Lower lobe of right lung (tissue), 2 donors: ENCODE measurements around the gene UBE3B. TPM values are rescaled to one million over a fixed set of nuclear protein-coding genes. Genes with fewer than 3 reads are reported as not detected.
"Not testable (repeated sequence)": the region's sequence is repeated elsewhere in the genome, so short reads cannot be mapped to it uniquely, and the experiment has no call there.

Source experiments
- ATAC-seq, 2 donors: fragments of 200-7000 bp; cut with Tn5 transposase; one replicate each; pipeline ENCODE4 v1.9.1; 2020 to 2022; ENCODE audit warnings: mild to moderate bottlenecking in 2 of 2, moderate library complexity in 2 of 2
- DNase-seq: peaks from one replicate; pipeline ENCODE4 v3.0.0-alpha.2; 2020
- H3K27ac ChIP-seq: fragments of 200-600 bp; one replicate; pipeline ENCODE4 v1.8.0; 2022
- H3K27me3 ChIP-seq: fragments of 200-600 bp; one replicate; pipeline ENCODE4 v1.8.0; 2022; ENCODE audit warnings: low read depth
- H3K36me3 ChIP-seq: fragments of 200-600 bp; one replicate; pipeline ENCODE4 v1.8.0; 2022; ENCODE audit warnings: mild to moderate bottlenecking
- H3K4me1 ChIP-seq: fragments of 200-600 bp; one replicate; pipeline ENCODE4 v1.8.0; 2022
- H3K4me3 ChIP-seq: fragments of 200-600 bp; one replicate; pipeline ENCODE4 v1.8.0; 2022; ENCODE audit warnings: mild to moderate bottlenecking
- H3K9me3 ChIP-seq: fragments of 200-600 bp; one replicate; pipeline ENCODE4 v1.8.0; 2022
- intact Hi-C: fragments of 100-400 bp; cut with DNase I; formaldehyde crosslinking; loops from one replicate; pipeline ENCODE4 v1.11.0; 2022
- total RNA-seq: library from RNA; stranded (reverse); fragmentation: NEBNext Ultra II Directional; extraction: Animal tissue kit (Norgen Biotek cat#: 25700); gene quantifications from one replicate; pipeline ENCODE4 v1.2.1, GENCODE V29; 2021
- TF ChIP-seq, protein P1 (sequence below): fragments of 200-600 bp; IDR thresholded peaks from one replicate; pipeline ENCODE4 v1.8.0; 2022; ENCODE audit warnings: antibody characterized with exemption, mild to moderate bottlenecking
- donor health status: DM: no; HTN: yes; CAD: no; lungs with severe emphysema.

UBE3B gene
- total RNA-seq, 1 donor from 2014 or later: 40.1 TPM

GRCh38 chr12:109469517-109469916 lies 7.9 kb upstream of the UBE3B start:
- Histone ChIP-seq H3K27ac (no peak overlapping the region), H3K4me3 (no peak overlapping the region), H3K36me3 (peaks cover 78% of the 10 kb centered on the region), H3K4me1 (peaks cover 88% of the 10 kb centered on the region), H3K27me3 (no peaks in the 10 kb centered on the region), H3K9me3 (no peaks in the 10 kb centered on the region)
- intact Hi-C loops: no loop called here
- TF ChIP-seq, protein P1, sequence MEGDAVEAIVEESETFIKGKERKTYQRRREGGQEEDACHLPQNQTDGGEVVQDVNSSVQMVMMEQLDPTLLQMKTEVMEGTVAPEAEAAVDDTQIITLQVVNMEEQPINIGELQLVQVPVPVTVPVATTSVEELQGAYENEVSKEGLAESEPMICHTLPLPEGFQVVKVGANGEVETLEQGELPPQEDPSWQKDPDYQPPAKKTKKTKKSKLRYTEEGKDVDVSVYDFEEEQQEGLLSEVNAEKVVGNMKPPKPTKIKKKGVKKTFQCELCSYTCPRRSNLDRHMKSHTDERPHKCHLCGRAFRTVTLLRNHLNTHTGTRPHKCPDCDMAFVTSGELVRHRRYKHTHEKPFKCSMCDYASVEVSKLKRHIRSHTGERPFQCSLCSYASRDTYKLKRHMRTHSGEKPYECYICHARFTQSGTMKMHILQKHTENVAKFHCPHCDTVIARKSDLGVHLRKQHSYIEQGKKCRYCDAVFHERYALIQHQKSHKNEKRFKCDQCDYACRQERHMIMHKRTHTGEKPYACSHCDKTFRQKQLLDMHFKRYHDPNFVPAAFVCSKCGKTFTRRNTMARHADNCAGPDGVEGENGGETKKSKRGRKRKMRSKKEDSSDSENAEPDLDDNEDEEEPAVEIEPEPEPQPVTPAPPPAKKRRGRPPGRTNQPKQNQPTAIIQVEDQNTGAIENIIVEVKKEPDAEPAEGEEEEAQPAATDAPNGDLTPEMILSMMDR: no peak
- DNase-seq (no peak), ATAC-seq (no peak)

GRCh38 chr12:109473006-109473405 lies 4.4 kb upstream of the UBE3B start:
- intact Hi-C loops: no loop called here
- no peak for ATAC-seq
- Histone ChIP-seq H3K4me3 (no peak overlapping the region), H3K4me1 (peaks cover 73% of the 10 kb centered on the region), H3K9me3 (no peaks in the 10 kb centered on the region), H3K36me3 (peaks cover 48% of the 10 kb centered on the region), H3K27ac (no peak overlapping the region), H3K27me3 (no peaks in the 10 kb centered on the region)
- TF ChIP-seq, protein P1: no peak
- DNase-seq: no peak

- H3K9me3 ChIP-seq, ATAC-seq, H3K27me3 ChIP-seq, H3K27ac ChIP-seq, DNase-seq, intact Hi-C loops, H3K4me3 ChIP-seq: not testable (repeated sequence)
- peaks cover 75% of the 10 kb centered on the region for H3K4me1 ChIP-seq
- H3K36me3 ChIP-seq: peaks cover 41% of the 10 kb centered on the region
Observed at GRCh38 chr12:109473526-109474270, 3.7 kb upstream of the UBE3B start.

DNA sequence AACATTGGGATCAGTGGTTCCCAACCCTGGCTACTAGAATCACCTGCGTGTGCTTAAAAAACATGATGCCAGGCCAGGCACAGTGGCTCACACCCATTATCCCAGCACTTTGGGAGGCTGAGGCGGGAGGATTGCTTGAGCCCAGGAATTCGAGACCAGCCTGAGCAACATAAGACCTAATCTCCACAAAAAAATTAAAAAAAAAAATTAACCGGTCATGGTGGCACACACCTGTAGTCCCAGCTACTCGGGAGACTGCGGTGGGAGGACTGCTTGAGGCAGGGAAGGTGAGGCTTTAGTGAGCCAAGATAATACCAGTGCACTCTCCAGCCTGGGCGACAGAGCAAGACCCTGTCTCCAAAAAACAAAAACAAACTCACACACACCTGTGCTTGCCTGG lies 2.3 kb upstream of the UBE3B start:
- Histone ChIP-seq H3K27ac (no peak overlapping the region), H3K4me1 (peaks cover 65% of the 10 kb centered on the region)
- TF ChIP-seq, protein P1: no peak

GRCh38 chr12:109475993-109476806 lies 1.2 kb upstream of the UBE3B start:
- H3K4me3 ChIP-seq: peak overlapping the region; percentile 99
- ATAC-seq (peak in 1 of 2 donors; percentile 20), DNase-seq (no peak)
- intact Hi-C loops: no loop called here
- H3K4me1 ChIP-seq: peaks cover 54% of the 10 kb centered on the region
- peak overlapping the region; percentile 100 for H3K27ac ChIP-seq
- H3K9me3 ChIP-seq: no peaks in the 10 kb centered on the region
- TF ChIP-seq, protein P1: no peak
- no peaks in the 10 kb centered on the region for H3K27me3 ChIP-seq
- H3K36me3 ChIP-seq: peaks cover 17% of the 10 kb centered on the region

More for the DNA sequence above, 2.3 kb upstream of the UBE3B start:
- no peak for ATAC-seq
- intact Hi-C loops: no loop called here
- Histone ChIP-seq H3K4me3 (peak overlapping the region; percentile 99), H3K9me3 (no peaks in the 10 kb centered on the region), H3K27me3 (no peaks in the 10 kb centered on the region), H3K36me3 (peaks cover 27% of the 10 kb centered on the region)
- no peak for DNase-seq

DNA sequence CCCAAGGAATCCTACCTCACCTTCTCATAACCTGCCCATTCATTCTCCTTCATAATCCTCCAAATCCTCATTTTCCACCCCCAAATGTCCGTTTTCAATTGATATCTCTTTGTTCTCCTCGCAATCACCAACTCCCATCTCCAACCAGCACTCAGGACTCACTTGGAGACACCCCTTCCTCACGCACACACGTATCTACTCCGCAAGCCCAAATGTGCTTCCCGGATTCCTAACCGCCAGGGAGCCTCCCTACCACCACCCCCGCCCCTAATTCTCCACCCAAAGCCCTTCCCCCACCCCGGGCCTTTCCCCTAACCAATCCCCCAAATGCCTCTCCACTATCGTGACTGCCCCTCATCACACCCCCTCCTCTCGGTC lies 638 bp upstream of the UBE3B start:
- intact Hi-C loops: no loop called here
- peak overlapping the region; percentile 100 for H3K27ac ChIP-seq
- peak in 1 of 2 donors; percentile 33 for ATAC-seq

More for the DNA sequence above, 638 bp upstream of the UBE3B start:
- no peaks in the 10 kb centered on the region for H3K27me3 ChIP-seq
- H3K36me3 ChIP-seq: peaks cover 14% of the 10 kb centered on the region
- H3K9me3 ChIP-seq: no peaks in the 10 kb centered on the region
- TF ChIP-seq, protein P1: no peak
- peaks cover 48% of the 10 kb centered on the region for H3K4me1 ChIP-seq
- DNase-seq: no peak
- peak overlapping the region; percentile 99 for H3K4me3 ChIP-seq
